ENCODE measurements around the gene STAT3. TPM values are rescaled to one million over a fixed set of nuclear protein-coding genes. Genes with fewer than 3 reads are reported as not detected.

Gene STAT3
- total and polyA plus RNA-seq, 12 donors = 33.9 to 398 (median 109) TPM

- H3K4me1 ChIP-seq = peaks cover 0 to 30% (median 5%) of the 10 kb centered on the region in 9 donors
- 77 to 80% methylated on average over 3 of the region's 3 CpGs for WGBS, 2 donors
- no peak for ATAC-seq
- no peaks in the 10 kb centered on the region for H3K9me3 ChIP-seq
- intact Hi-C loops (cut with DNase I) = no loop called here
- H3K4me3 ChIP-seq = no peak overlapping the region
- no peaks in the 10 kb centered on the region for H3K27me3 ChIP-seq
- peaks cover 3 to 95% (median 88%) of the 10 kb centered on the region in 9 donors for H3K36me3 ChIP-seq
- no peak overlapping the region for H3K27ac ChIP-seq
- TF ChIP-seq CTCF (IDR thresholded peaks at IDR 0.05) = peak in 3 of 9 donors; percentile 6 to 26 (median 14)
- no peak for DNase-seq
Measured at GRCh38 chr17:42334677-42335076, 53.6 kb downstream of the STAT3 start.

GRCh38 chr17:42333053-42333452, 55.2 kb downstream of the STAT3 start:
- H3K27me3 ChIP-seq = no peaks in the 10 kb centered on the region
- no peak for ATAC-seq
- H3K36me3 ChIP-seq = peaks cover 3 to 97% (median 83%) of the 10 kb centered on the region in 9 donors
- no peak for DNase-seq
- intact Hi-C loops (cut with DNase I) = no loop called here
- no peak overlapping the region for H3K27ac ChIP-seq
- H3K9me3 ChIP-seq = no peaks in the 10 kb centered on the region
- WGBS, 2 donors = 90 to 92% methylated on average over 1 of the region's 1 CpG
- no peak for TF ChIP-seq CTCF (IDR thresholded peaks at IDR 0.05)
- H3K4me1 ChIP-seq = peaks cover 0 to 27% (median 20%) of the 10 kb centered on the region in 9 donors
- no peak overlapping the region for H3K4me3 ChIP-seq

- no peak for TF ChIP-seq CTCF (IDR thresholded peaks at IDR 0.05)
- no peak overlapping the region for H3K4me3 ChIP-seq
- H3K9me3 ChIP-seq = no peaks in the 10 kb centered on the region
- ATAC-seq = peak in 7 of 8 donors; percentile 45 to 77 (median 70)
- H3K36me3 ChIP-seq = peaks cover 0 to 100% (median 70%) of the 10 kb centered on the region in 9 donors
- peak overlapping the region in 9 of 10 donors; percentile 10 to 72 (median 43) for H3K27ac ChIP-seq
- intact Hi-C loops (cut with DNase I) = loop anchor here in 1 of 10 donors (5.0 kb wide), 1 partner anchor 188 kb away; no protein-coding TSS in a partner anchor
- no peak for DNase-seq
- no peaks in the 10 kb centered on the region for H3K27me3 ChIP-seq
- 41 to 45% methylated on average over 11 of the region's 11 CpGs for WGBS, 2 donors
- H3K4me1 ChIP-seq = peaks cover 0 to 22% (median 18%) of the 10 kb centered on the region in 9 donors
Measured at GRCh38 chr17:42329025-42329976, 58.9 kb downstream of the STAT3 start.

- no peaks in the 10 kb centered on the region for H3K27me3 ChIP-seq
- H3K4me3 ChIP-seq = no peak overlapping the region
- DNase-seq (no peak), ATAC-seq (peak in 4 of 8 donors; percentile 31 to 55 (median 38))
- intact Hi-C loops (cut with DNase I) = loop anchor here in 1 of 10 donors (5.0 kb wide), 1 partner anchor 192 kb away; no protein-coding TSS in a partner anchor
- peak overlapping the region in 3 of 10 donors; percentile 18 to 42 (median 24) for H3K27ac ChIP-seq
- no peaks in the 10 kb centered on the region for H3K9me3 ChIP-seq
- 77 to 83% methylated on average over 7 of the region's 7 CpGs for WGBS, 2 donors
- peaks cover 0 to 100% (median 55%) of the 10 kb centered on the region in 9 donors for H3K36me3 ChIP-seq
- peaks cover 0 to 43% (median 30%) of the 10 kb centered on the region in 9 donors for H3K4me1 ChIP-seq
- no peak for TF ChIP-seq CTCF (IDR thresholded peaks at IDR 0.05)
Measured at GRCh38 chr17:42325026-42325425, 63.2 kb downstream of the STAT3 start.
